ENCODE data around the gene PHF21B.

DNA sequence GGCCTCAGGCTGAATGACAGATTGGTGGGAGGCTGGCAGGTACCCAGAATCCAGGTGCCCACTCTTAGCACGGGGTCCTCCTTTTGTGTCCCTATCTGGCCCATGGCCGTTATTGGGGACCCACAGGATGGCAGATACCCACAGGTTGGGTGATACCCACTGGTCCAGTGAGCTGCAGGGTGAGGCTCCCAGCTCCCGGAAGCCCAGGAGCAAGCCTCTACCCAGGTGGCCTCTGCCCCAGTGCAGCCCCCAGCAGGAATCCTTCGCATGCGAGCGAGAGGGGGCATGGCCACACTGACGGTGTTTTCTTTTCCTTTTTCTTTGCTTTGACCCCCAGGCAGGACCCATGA lies 116.1 kb downstream of the PHF21B start:
- TF ChIP-seq GATA3 (IDR thresholded peaks at IDR 0.05; ENCODE audit: low read depth, low read length): no peak
- no peak for TF ChIP-seq GATA2 (IDR thresholded peaks at IDR 0.05; ENCODE audit: low read depth, low read length)

Measured in SH-SY5Y (cell line).